Esophagus muscularis mucosa (tissue), 4 donors: ENCODE measurements around the gene AIMP1. TPM values are rescaled to one million over a fixed set of nuclear protein-coding genes. Genes with fewer than 3 reads are reported as not detected.

Experiments used
- DNase-seq: peaks from one replicate; pipeline ENCODE4 v3.0.0-alpha.2; 2017; ENCODE audit errors: extremely low spot score
- H3K27ac ChIP-seq, 4 donors: fragments of 200-600 bp; sonication (generic); replicated peaks in 1 of 4; 1 replicate in 3 of 4; 2 replicates in 1 of 4; pipeline ENCODE4 v1.5.1; 2016 to 2019; ENCODE audit warnings: mild to moderate bottlenecking in 1 of 4
- H3K27me3 ChIP-seq, 4 donors: fragments of 200-600 bp; sonication (generic); one replicate each; pipeline versions ENCODE4 v1.5.1 to v1.6.0; 2016 to 2019
- H3K36me3 ChIP-seq, 4 donors: fragments of 200-600 bp; sonication (generic); one replicate each; pipeline ENCODE4 v1.5.1; 2016 to 2019
- H3K4me1 ChIP-seq, 4 donors: fragments of 200-600 bp; sonication (generic); one replicate each; pipeline ENCODE4 v1.5.1; 2016 to 2019
- H3K4me3 ChIP-seq, 4 donors: fragments of 200-600 bp; sonication (generic); 1 replicate in 2 of 4; 2 replicates in 2 of 4; pipeline ENCODE4 v1.5.1; 2016 to 2019; ENCODE audit warnings: mild to moderate bottlenecking in 4 of 4, moderate library complexity in 1 of 4
- H3K9me3 ChIP-seq, 4 donors: fragments of 200-600 bp; sonication (generic); 1 replicate in 3 of 4; 2 replicates in 1 of 4; pipeline ENCODE4 v1.5.1; 2016 to 2019
- EP300 ChIP-seq: sonication (generic); formaldehyde crosslinking; IDR thresholded peaks from one replicate; pipeline ENCODE4 v1.6.1; 2017; ENCODE audit warnings: antibody characterized with exemption
- POLR2A ChIP-seq: fragments of 450-650 bp; IDR thresholded peaks from one replicate; pipeline ENCODE4 v1.6.1; 2017; ENCODE audit warnings: antibody characterized with exemption, moderate library complexity, mild to moderate bottlenecking, low read depth
- POLR2AphosphoS5 ChIP-seq, 2 donors: sonication (generic); formaldehyde crosslinking; IDR thresholded peaks; one replicate each; pipeline ENCODE4 v1.6.1; 2017; ENCODE audit warnings: antibody characterized with exemption in 2 of 2
- WGBS: methylation state at CpG from one replicate; pipeline ENCODE4 v1.1.5; 2018; 5-methylcytosine and 5-hydroxymethylcytosine counted together
- intact Hi-C: fragments of 100-400 bp; cut with DNase I; formaldehyde crosslinking; loops from one replicate; pipeline ENCODE4 v1.15.1; 2023
- total RNA-seq, 4 donors: library from RNA; depleted of rRNA; stranded (reverse); fragments of >200 nt; gene quantifications; one replicate each; pipeline versions ENCODE4 v1.1.0 to v1.2.1, GENCODE V29; 2016
- TF ChIP-seq, protein P1 (sequence below), 3 experiments: fragments of 200-600 bp in 2 of 3; fragments of 450-650 bp in 1 of 3; sonication (generic) in 2 of 3; IDR thresholded peaks; one replicate each; pipeline ENCODE4 v1.5.1; 2017 to 2019; ENCODE audit warnings: antibody characterized with exemption in 3 of 3, mild to moderate bottlenecking in 2 of 3, moderate library complexity in 1 of 3

Gene AIMP1
- total RNA-seq, 4 donors from 2014 or later, result 19.1 to 29.9 (median 25.7) TPM

DNA sequence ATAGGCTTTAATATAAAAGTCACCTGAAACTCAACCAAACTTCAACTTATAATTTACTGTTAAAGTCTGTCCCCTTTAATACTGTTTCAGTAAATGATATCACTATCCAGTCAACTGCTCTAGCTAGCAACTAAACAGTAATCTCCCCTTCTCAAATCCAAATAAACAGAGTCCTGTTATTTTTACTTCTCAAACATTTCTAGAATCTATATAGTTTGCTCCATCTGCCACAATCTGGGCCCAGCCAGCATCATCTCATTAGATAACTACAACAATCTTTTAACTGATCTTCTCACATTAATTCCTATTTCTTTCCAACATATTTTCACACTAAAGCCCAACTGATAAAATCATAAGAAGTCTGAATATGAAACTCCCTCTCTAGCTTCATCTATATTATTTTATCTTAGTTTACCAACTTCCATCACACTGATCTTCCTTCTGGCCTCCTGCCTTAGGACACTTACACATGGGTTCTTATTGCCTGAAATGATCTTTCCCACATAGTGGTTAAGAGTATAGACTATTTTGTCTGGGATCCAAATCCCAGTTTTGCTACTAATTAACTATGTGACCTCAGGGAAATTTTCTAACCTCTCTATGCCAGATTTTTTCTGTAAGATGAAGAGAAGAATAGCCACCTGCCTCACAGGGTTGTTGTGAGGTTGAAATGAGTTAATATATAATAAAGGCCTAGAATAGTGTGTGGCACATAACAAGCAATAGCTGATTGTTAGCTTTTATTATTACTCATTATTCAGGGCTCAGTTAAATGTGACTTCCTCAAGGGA is 18.9 kb upstream of the AIMP1 start:
- DNase-seq, result no peak
- H3K27ac ChIP-seq, result no peak overlapping the region
- no peak overlapping the region for H3K4me3 ChIP-seq
- intact Hi-C loops, result no loop called here
- H3K9me3 ChIP-seq, result no peaks in the 10 kb centered on the region
- TF ChIP-seq POLR2A (no peak), EP300 (no peak), POLR2AphosphoS5 (IDR thresholded peaks at IDR 0.05) (no peak)
- TF ChIP-seq, protein P1, sequence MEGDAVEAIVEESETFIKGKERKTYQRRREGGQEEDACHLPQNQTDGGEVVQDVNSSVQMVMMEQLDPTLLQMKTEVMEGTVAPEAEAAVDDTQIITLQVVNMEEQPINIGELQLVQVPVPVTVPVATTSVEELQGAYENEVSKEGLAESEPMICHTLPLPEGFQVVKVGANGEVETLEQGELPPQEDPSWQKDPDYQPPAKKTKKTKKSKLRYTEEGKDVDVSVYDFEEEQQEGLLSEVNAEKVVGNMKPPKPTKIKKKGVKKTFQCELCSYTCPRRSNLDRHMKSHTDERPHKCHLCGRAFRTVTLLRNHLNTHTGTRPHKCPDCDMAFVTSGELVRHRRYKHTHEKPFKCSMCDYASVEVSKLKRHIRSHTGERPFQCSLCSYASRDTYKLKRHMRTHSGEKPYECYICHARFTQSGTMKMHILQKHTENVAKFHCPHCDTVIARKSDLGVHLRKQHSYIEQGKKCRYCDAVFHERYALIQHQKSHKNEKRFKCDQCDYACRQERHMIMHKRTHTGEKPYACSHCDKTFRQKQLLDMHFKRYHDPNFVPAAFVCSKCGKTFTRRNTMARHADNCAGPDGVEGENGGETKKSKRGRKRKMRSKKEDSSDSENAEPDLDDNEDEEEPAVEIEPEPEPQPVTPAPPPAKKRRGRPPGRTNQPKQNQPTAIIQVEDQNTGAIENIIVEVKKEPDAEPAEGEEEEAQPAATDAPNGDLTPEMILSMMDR (IDR thresholded peaks at IDR 0.05), result no peak
- peaks cover 15 to 56% (median 24%) of the 10 kb centered on the region in 4 donors for H3K36me3 ChIP-seq
- H3K4me1 ChIP-seq, result no peaks in the 10 kb centered on the region
- no peaks in the 10 kb centered on the region for H3K27me3 ChIP-seq

GRCh38 chr4:106299977-106300376 is 16.4 kb upstream of the AIMP1 start:
- no peak for DNase-seq
- TF ChIP-seq POLR2A (no peak), POLR2AphosphoS5 (IDR thresholded peaks at IDR 0.05) (no peak), EP300 (no peak)
- TF ChIP-seq, protein P1 (IDR thresholded peaks at IDR 0.05), result no peak
- Histone ChIP-seq H3K9me3 (no peaks in the 10 kb centered on the region), H3K4me3 (no peak overlapping the region), H3K4me1 (no peaks in the 10 kb centered on the region), H3K36me3 (peaks cover 3 to 30% (median 10%) of the 10 kb centered on the region in 4 donors), H3K27ac (no peak overlapping the region), H3K27me3 (no peaks in the 10 kb centered on the region)
- intact Hi-C loops, result no loop called here
- 89% methylated on average over 4 of the region's 4 CpGs for WGBS

- H3K27me3 ChIP-seq, result no peaks in the 10 kb centered on the region
- no peaks in the 10 kb centered on the region for H3K9me3 ChIP-seq
- no peak for DNase-seq
- no peaks in the 10 kb centered on the region for H3K4me1 ChIP-seq
- H3K4me3 ChIP-seq, result no peak overlapping the region
- peaks cover 3 to 27% (median 7%) of the 10 kb centered on the region in 4 donors for H3K36me3 ChIP-seq
- 91% methylated on average over 2 of the region's 2 CpGs for WGBS
- intact Hi-C loops, result no loop called here
- TF ChIP-seq POLR2AphosphoS5 (IDR thresholded peaks at IDR 0.05) (no peak), EP300 (no peak), POLR2A (no peak)
- TF ChIP-seq, protein P1 (IDR thresholded peaks at IDR 0.05), result no peak
- no peak overlapping the region for H3K27ac ChIP-seq
Observed at GRCh38 chr4:106301393-106302061, 14.8 kb upstream of the AIMP1 start.

DNA sequence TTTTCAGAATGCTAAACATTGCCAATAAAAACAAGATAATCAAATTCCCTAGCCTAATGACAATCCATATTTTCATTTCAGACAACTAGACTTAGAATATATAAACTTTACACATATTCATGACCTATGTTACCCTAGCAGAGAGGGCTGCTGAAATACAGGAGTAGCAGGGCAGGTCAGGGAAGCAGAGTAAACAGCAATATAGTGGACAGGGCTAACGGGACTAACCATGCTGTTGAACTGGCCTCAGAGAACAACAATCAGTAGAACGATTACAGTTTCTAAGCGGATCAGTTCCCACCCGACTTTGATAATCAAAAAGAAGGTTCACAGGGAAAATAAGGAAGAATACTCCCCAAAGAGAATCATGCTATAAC is 14.3 kb upstream of the AIMP1 start:
- Histone ChIP-seq H3K27ac (no peak overlapping the region), H3K36me3 (peaks cover 3 to 31% (median 7%) of the 10 kb centered on the region in 4 donors), H3K4me1 (no peaks in the 10 kb centered on the region), H3K4me3 (no peak overlapping the region), H3K27me3 (no peaks in the 10 kb centered on the region), H3K9me3 (no peaks in the 10 kb centered on the region)
- 95% methylated on average over 4 of the region's 4 CpGs for WGBS
- TF ChIP-seq EP300, result no peak
- TF ChIP-seq POLR2A, result no peak
- TF ChIP-seq, protein P1 (IDR thresholded peaks at IDR 0.05), result no peak
- no peak for TF ChIP-seq POLR2AphosphoS5 (IDR thresholded peaks at IDR 0.05)
- no peak for DNase-seq
- intact Hi-C loops, result no loop called here
